Measurements from ENCODE around the gene CHST8. TPM values are rescaled to one million over a fixed set of nuclear protein-coding genes. Genes with fewer than 3 reads are reported as not detected.

CHST8 gene
- total RNA-seq, 6 experiments from 2014 or later: not detected

DNA sequence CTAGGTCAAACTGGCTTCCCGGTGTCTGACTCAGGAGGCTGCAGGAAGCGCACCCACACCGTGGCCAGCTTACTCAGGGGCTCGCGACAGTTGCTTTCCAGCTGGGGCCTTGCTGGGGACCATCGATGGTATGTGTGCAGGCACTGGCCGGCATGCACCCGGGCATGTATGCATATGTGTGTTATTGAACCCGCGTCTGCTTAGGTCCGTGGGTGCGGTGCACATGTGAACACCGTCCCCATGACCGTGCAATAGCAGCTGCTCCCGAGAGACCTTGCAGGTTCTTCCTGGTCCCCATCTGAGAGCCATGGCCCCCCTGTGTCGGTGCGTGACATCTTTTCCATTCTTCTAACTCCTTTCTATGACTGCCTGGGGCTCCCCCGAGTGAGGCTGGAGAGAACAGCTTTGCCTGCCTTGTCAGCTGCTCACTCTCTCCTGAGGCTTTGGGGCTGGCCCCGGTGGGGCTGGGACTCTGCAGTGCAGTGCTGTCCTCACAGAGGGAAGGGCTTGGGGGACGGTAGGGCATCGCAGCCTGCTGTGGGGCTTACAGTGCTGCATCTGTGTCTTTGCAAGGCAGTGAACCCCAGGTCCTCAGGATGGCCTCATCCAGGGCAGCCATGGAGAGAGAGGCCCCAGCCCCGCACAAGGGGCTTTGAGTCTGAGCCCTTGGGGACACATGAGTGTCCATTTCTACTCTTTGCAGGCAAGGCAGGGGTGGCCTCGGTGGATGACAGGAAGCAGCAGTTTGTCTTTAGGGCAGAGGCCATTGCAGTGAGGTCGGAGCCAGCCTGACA, 65.1 kb downstream of the CHST8 start:
- Mint-ChIP-seq H3K36me3 (ENCODE audit: low read depth) (no peaks in the 10 kb centered on the region), H3K4me3 (no peak overlapping the region), H3K27me3 (ENCODE audit: insufficient read depth) (peaks cover 4% of the 10 kb centered on the region), H3K9me3 (peaks cover 46% of the 10 kb centered on the region), H3K27ac (no peak overlapping the region), H3K4me1 (ENCODE audit: low read depth) (no peaks in the 10 kb centered on the region)
- DNase-seq: no peak
- TF ChIP-seq, protein P1, sequence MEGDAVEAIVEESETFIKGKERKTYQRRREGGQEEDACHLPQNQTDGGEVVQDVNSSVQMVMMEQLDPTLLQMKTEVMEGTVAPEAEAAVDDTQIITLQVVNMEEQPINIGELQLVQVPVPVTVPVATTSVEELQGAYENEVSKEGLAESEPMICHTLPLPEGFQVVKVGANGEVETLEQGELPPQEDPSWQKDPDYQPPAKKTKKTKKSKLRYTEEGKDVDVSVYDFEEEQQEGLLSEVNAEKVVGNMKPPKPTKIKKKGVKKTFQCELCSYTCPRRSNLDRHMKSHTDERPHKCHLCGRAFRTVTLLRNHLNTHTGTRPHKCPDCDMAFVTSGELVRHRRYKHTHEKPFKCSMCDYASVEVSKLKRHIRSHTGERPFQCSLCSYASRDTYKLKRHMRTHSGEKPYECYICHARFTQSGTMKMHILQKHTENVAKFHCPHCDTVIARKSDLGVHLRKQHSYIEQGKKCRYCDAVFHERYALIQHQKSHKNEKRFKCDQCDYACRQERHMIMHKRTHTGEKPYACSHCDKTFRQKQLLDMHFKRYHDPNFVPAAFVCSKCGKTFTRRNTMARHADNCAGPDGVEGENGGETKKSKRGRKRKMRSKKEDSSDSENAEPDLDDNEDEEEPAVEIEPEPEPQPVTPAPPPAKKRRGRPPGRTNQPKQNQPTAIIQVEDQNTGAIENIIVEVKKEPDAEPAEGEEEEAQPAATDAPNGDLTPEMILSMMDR (IDR thresholded peaks at IDR 0.05): no peak

DNA sequence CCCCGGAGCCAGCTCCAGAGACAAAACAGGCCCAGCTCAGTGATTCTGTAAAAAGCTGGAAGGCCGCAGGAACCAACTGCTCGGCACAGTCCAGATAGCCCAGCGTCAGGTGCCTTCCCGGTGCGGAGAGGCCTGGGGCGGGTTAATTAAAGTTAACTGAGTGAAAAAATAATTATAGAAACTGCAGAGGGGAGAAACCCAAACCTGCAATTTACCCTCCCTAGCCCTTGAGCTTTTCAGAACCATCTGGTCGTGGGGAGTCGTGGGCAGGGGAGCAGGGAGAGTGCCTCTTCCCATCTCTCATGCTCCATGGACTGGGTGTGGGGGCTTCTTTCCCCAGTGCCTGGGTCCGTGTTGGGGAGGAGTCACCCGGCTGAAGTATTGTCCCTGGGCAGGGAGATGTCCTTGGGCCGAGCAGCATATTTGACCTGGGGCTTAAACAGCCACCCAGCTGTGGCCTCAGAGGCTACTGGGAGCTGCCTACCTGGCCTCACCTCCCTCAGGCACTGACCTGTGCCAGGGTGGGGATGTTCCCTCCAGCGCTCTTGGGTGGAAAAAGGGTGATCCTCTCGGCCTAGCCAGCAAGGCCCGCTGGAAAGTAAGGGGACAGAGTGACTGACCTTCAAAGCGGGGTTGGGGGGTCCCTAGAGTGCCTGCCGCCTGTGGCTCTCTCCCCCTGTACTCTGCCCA, 65.9 kb downstream of the CHST8 start:
- H3K4me3 Mint-ChIP-seq: no peak overlapping the region
- no peaks in the 10 kb centered on the region for H3K4me1 Mint-ChIP-seq (ENCODE audit: low read depth)
- H3K9me3 Mint-ChIP-seq: peaks cover 42% of the 10 kb centered on the region
- H3K36me3 Mint-ChIP-seq (ENCODE audit: low read depth): no peaks in the 10 kb centered on the region
- DNase-seq: no peak
- TF ChIP-seq, protein P1 (IDR thresholded peaks at IDR 0.05): no peak
- H3K27ac Mint-ChIP-seq: no peak overlapping the region
- H3K27me3 Mint-ChIP-seq (ENCODE audit: insufficient read depth): peaks cover 4% of the 10 kb centered on the region

DNA sequence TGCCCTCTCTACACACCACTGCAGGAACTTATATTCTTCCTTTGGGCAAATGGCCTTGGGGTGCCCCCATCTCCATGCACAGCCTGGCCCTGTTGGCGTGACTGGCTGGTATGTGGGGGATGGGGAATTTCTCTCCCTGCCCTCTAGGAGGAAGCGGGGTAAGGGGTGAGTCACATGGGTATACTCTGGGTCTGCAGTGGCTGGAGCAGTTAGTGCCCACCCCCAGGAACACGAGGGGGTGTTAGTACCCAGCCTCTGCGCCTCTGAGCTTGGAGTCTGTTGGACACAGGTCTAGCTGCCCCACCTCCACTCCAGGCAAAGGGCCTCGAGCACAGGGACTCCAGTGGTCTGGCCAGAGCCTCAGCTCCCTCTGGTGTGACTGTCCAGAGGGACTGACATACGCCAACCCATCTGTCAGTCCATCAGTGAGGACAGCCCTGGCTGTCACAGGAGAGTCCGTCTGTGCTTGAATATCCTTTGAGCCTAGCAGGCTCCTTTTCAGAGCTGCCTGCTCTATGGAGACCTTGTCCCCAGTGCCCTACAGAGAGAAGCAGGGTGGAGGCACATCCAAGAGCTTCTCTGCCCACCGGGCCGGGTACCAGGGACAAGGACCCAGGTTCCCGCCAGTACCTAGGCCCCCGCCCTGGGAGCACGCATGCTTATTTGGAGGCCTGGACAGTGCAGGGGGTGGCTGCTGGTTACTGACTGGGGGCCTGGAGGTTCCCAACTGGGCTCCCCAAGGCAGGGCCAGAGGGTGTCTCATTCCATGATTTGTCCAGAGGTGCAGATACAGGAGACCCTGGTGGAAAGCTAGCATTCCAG, 66.6 kb downstream of the CHST8 start:
- H3K27ac Mint-ChIP-seq: no peak overlapping the region

DNA sequence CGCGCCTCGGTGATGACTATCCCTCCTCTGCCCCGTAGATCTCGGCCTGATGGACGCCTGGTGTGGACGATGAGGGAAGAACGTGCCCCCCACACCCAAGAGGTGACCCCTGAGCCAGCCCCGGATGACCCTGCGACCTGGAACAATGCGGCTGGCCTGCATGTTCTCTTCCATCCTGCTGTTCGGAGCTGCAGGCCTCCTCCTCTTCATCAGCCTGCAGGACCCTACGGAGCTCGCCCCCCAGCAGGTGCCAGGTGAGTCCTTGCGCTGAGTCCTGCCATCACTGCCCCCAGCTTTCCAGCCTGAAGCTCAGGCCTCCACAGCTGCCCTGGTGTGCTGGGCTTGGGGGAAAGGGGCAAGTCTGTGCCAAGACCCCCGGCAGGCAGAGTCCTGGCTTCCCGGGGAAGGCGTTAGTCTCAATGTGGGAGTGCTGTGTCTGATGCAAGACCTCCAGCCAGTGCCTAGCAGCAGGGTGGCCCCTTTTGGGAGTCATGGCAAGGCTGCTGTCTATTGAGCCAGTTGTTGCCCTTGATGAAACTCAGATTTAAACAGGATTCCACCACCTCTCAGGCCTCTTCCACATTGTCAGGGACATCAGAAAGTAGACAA, 67.5 kb downstream of the CHST8 start:
- H3K27me3 Mint-ChIP-seq (ENCODE audit: insufficient read depth): peaks cover 4% of the 10 kb centered on the region
- TF ChIP-seq, protein P1 (IDR thresholded peaks at IDR 0.05): no peak
- peaks cover 32% of the 10 kb centered on the region for H3K9me3 Mint-ChIP-seq
- no peak for DNase-seq
- H3K27ac Mint-ChIP-seq: no peak overlapping the region
- no peak overlapping the region for H3K4me3 Mint-ChIP-seq
- no peaks in the 10 kb centered on the region for H3K36me3 Mint-ChIP-seq (ENCODE audit: low read depth)
- no peaks in the 10 kb centered on the region for H3K4me1 Mint-ChIP-seq (ENCODE audit: low read depth)

More for the DNA sequence above, 66.6 kb downstream of the CHST8 start:
- H3K27me3 Mint-ChIP-seq (ENCODE audit: insufficient read depth): peaks cover 4% of the 10 kb centered on the region
- H3K4me1 Mint-ChIP-seq (ENCODE audit: low read depth): no peaks in the 10 kb centered on the region
- no peak for DNase-seq
- no peak overlapping the region for H3K4me3 Mint-ChIP-seq
- no peaks in the 10 kb centered on the region for H3K36me3 Mint-ChIP-seq (ENCODE audit: low read depth)
- TF ChIP-seq, protein P1 (IDR thresholded peaks at IDR 0.05): no peak
- peaks cover 34% of the 10 kb centered on the region for H3K9me3 Mint-ChIP-seq

DNA sequence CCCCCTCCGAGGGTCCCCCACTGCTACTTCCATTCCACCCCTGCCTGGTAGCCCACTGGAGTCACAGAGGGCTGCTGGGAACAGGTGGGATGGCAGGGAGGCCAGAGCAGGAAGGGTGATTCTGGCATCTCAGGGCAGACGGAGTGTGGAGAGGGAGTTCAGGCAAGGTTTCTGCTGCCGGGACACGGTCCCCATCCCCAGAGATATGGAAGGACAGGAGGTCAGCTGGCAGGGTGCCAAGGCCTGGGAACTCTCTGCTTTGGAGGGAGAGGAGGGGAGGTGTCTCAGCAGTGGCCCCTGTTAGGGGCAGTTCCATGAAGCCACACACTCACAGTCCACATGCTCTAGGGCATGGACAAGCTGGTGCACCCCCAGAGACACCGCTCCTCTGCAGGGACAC, 68.1 kb downstream of the CHST8 start:
- no peak for DNase-seq
- no peak overlapping the region for H3K4me3 Mint-ChIP-seq
- no peaks in the 10 kb centered on the region for H3K36me3 Mint-ChIP-seq (ENCODE audit: low read depth)
- H3K9me3 Mint-ChIP-seq: peaks cover 32% of the 10 kb centered on the region
- peaks cover 2% of the 10 kb centered on the region for H3K27me3 Mint-ChIP-seq (ENCODE audit: insufficient read depth)
- no peaks in the 10 kb centered on the region for H3K4me1 Mint-ChIP-seq (ENCODE audit: low read depth)
- H3K27ac Mint-ChIP-seq: no peak overlapping the region
- TF ChIP-seq, protein P1 (IDR thresholded peaks at IDR 0.05): no peak
